ENCODE measurements around the gene NEDD8.

The NEDD8 gene

GRCh38 chr14:24195186-24196070, 36.7 kb downstream of the NEDD8 start, which contains the start of gene TM9SF1 (continued):
- TF ChIP-seq ZNF610 (tag by site-specific recombination; IDR thresholded peaks at IDR 0.05; ENCODE audit: borderline replicate concordance) (peak; percentile 98), ZNF660 (tag by site-specific recombination; IDR thresholded peaks at IDR 0.05) (0 out of 2 replicates have a peak, but pooled peaks have one; percentile 20), ZBTB21 (tag by site-specific recombination; IDR thresholded peaks at IDR 0.05) (peak; percentile 48), ZNF791 (tag by site-specific recombination; IDR thresholded peaks at IDR 0.05) (no peak), ZNF529 (tag by site-specific recombination; IDR thresholded peaks at IDR 0.05; ENCODE audit: insufficient replicate concordance) (no peak), ZFP69B (tag by site-specific recombination; IDR thresholded peaks at IDR 0.05) (peak; percentile 26; the same call in 1 of the 2 replicates), ZNF600 (tag by site-specific recombination; IDR thresholded peaks at IDR 0.05) (peak; percentile 73), HOXA7 (CRISPR knock-in tag; IDR thresholded peaks at IDR 0.05; ENCODE audit: borderline replicate concordance) (no peak), KLF9 (tag by site-specific recombination; IDR thresholded peaks at IDR 0.05; ENCODE audit: low read depth) (peak; percentile 29; the same call in 1 of the 2 replicates), ZNF704 (tag by site-specific recombination; IDR thresholded peaks at IDR 0.05) (0 out of 2 replicates have a peak, but pooled peaks have one; percentile 65), ZNF654 (tag by site-specific recombination; IDR thresholded peaks at IDR 0.05; ENCODE audit: low read depth) (no peak), ZNF394 (tag by site-specific recombination; IDR thresholded peaks at IDR 0.05; ENCODE audit: borderline replicate concordance) (peak; percentile 52; the same call in 1 of the 2 replicates), ZFHX2 (tag by site-specific recombination; conservative IDR thresholded peaks at IDR 0.05) (peak; percentile 42; the same call in 1 of the 2 replicates), ZNF501 (tag by site-specific recombination; IDR thresholded peaks at IDR 0.05) (no peak; the same call in 1 of the 2 replicates), ZNF362 (tag by site-specific recombination; IDR thresholded peaks at IDR 0.05) (no peak), ZNF544 (tag by site-specific recombination; IDR thresholded peaks at IDR 0.05) (no peak), ZNF626 (tag by site-specific recombination; IDR thresholded peaks at IDR 0.05) (no peak), KLF8 (tag by site-specific recombination; IDR thresholded peaks at IDR 0.05) (peak; percentile 83; the same call in 1 of the 2 replicates), ZFP41 (tag by site-specific recombination; IDR thresholded peaks at IDR 0.05; ENCODE audit: borderline replicate concordance) (no peak), SETDB1 (IDR thresholded peaks at IDR 0.05; ENCODE audit: insufficient read length, low read length) (peak; percentile 19), ZNF426 (tag by site-specific recombination; IDR thresholded peaks at IDR 0.05) (no peak), ZNF19 (tag by site-specific recombination; IDR thresholded peaks at IDR 0.05; ENCODE audit: low read depth) (no peak), GLI4 (tag by site-specific recombination; IDR thresholded peaks at IDR 0.05) (0 out of 2 replicates have a peak, but pooled peaks have one; percentile 17)

- Histone ChIP-seq H3K27ac (ENCODE audit: extremely low read depth, low read depth, low read length) (peak overlapping the region; percentile 97), H3K36me3 (ENCODE audit: control insufficient read depth in 2 of 2, insufficient read depth in 1 of 2, low read length in 2 of 2) (peaks cover 8 to 50% of the 10 kb centered on the region in 2 experiments), H3K4me1 (ENCODE audit: control insufficient read depth, insufficient read depth, low read length) (peaks cover 4% of the 10 kb centered on the region; the same call in 1 of the 2 replicates), H3K9me3 (ENCODE audit: control insufficient read depth, insufficient read depth, low read depth, low read length) (no peaks in the 10 kb centered on the region), H3K4me3 (ENCODE audit: low read depth, low read length) (peak overlapping the region; percentile 89)
- TF ChIP-seq GLIS2 (tag by site-specific recombination; IDR thresholded peaks at IDR 0.05), result no peak
- TF ChIP-seq KLF1 (tag by site-specific recombination; IDR thresholded peaks at IDR 0.05), result no peak
- no peak for TF ChIP-seq BCL11A (tag by site-specific recombination; IDR thresholded peaks at IDR 0.05; ENCODE audit: low read depth)
- TF ChIP-seq ZNF600 (tag by site-specific recombination; IDR thresholded peaks at IDR 0.05), result no peak
- TF ChIP-seq ZSCAN18 (tag by site-specific recombination; IDR thresholded peaks at IDR 0.05), result no peak
- POLR2A ChIA-PET, result interaction anchor here (0.8 to 4.1 kb wide), 12 partner anchors 8 to 159 kb away, joined by 3 to 43 read pairs (median 6); partner anchors contain the start of genes CHMP4A, EMC9, IRF9 and MDP1
- CTCF ChIA-PET, result interaction anchor here (0.7 to 2.4 kb wide), 2 partner anchors 34 to 235 kb away, joined by 3 to 10 read pairs; partner anchors contain the start of gene IRF9
These were observed 37.3 kb downstream of the NEDD8 start for GRCh38 chr14:24194873-24195185.

All from HEK293 (cell line).